Tibial artery (tissue), 4 donors: ENCODE data around the gene KDM4B.

Experiments used
- DNase-seq, 2 donors: peaks; one replicate each; pipeline ENCODE4 v3.0.0-alpha.2; 2019
- H3K27ac ChIP-seq, 2 donors: fragments of 200-600 bp; sonication (generic) in 1 of 2; 1 replicate in 1 of 2; 2 replicates in 1 of 2; pipeline ENCODE4 v1.5.1; 2018 to 2019; ENCODE audit warnings: mild to moderate bottlenecking in 1 of 2
- H3K27me3 ChIP-seq, 2 donors: fragments of 200-600 bp; sonication (generic) in 1 of 2; one replicate each; pipeline versions ENCODE4 v1.5.1 to v1.6.0; 2016 to 2019
- H3K36me3 ChIP-seq, 3 donors: fragments of 200-600 bp; sonication (generic) in 2 of 3; one replicate each; pipeline ENCODE4 v1.5.1; 2016 to 2019; ENCODE audit warnings: mild to moderate bottlenecking in 2 of 3
- H3K4me1 ChIP-seq, 4 donors: fragments of 200-600 bp; sonication (generic) in 2 of 4; 1 replicate in 3 of 4; 2 replicates in 1 of 4; pipeline ENCODE4 v1.5.1; 2016 to 2019
- H3K4me3 ChIP-seq, 2 donors: fragments of 200-600 bp; sonication (generic) in 1 of 2; 1 replicate in 1 of 2; 2 replicates in 1 of 2; pipeline ENCODE4 v1.5.1; 2018 to 2019; ENCODE audit warnings: mild to moderate bottlenecking in 2 of 2
- H3K9me3 ChIP-seq, 3 donors: fragments of 200-600 bp; sonication (generic) in 1 of 3; one replicate each; pipeline ENCODE4 v1.5.1; 2016 to 2019
- CTCF ChIP-seq, 2 experiments: fragments of 200-600 bp in 1 of 2; fragments of 450-650 bp in 1 of 2; IDR thresholded peaks; one replicate each; pipeline ENCODE4 v1.5.1; 2017 to 2019; ENCODE audit warnings: antibody characterized with exemption in 2 of 2, mild to moderate bottlenecking in 1 of 2, moderate library complexity in 1 of 2
- intact Hi-C: fragments of 100-400 bp; cut with DNase I; formaldehyde crosslinking; loops from one replicate; pipeline ENCODE4 v1.15.0; 2023; ENCODE audit warnings: low total_unique reads

KDM4B gene

GRCh38 chr19:5112681-5113575 lies 144.0 kb downstream of the KDM4B start:
- Histone ChIP-seq H3K9me3 (no peaks in the 10 kb centered on the region), H3K36me3 (peaks cover 38 to 86% (median 62%) of the 10 kb centered on the region in 3 donors), H3K27ac (no peak overlapping the region), H3K4me3 (no peak overlapping the region), H3K27me3 (no peaks in the 10 kb centered on the region), H3K4me1 (peaks cover 0 to under 1% (median 0%) of the 10 kb centered on the region in 4 donors)
- TF ChIP-seq CTCF (IDR thresholded peaks at IDR 0.05): no peak
- no peak for DNase-seq
- intact Hi-C loops: no loop called here

DNA sequence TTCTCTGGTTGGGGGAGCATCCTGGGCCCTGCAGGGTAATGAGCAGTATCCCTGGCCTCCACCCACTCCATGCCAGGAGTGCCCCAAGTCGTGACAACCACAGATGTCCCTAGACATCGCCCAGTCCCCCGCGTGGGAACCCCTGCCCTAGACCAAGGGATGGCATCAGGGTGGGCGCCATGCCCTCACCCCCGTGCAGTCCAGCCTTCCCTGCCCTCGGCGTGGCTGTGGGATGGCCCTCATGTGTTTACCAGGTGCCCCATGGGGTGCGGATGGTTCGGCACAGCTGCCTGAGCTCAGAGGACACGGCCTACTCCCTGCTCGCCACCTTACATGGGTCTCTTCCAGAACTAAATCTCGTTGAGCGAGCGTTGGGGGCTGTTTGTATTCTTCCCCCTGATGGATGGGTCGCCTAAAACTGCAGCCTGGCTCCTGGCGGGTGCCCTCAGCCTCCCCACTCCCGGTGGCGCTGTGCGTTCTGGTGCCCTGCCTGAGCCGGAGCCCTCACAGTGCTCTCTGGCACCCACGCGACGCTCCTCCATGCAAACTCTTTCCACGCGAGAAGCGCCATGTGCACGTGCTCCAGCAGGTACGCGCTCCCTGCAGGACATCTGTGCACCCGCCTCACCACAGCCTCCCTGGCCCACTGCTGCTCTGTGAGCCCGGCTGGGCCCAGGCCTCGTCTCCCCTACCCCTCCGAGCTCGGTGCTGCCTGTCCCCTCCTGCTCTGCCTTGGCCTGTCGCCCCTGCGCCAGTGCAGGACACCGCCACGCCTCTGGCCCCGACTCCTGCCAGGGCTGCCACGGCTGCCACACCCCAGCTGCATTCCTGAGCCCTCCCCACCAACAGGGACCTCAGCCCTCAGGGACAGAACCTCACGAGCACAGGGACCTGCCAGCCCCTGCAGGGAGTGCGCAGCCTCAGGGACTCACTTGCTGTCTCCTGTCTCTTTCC lies 145.0 kb downstream of the KDM4B start:
- no peaks in the 10 kb centered on the region for H3K9me3 ChIP-seq
- H3K4me3 ChIP-seq: no peak overlapping the region
- no peaks in the 10 kb centered on the region for H3K27me3 ChIP-seq
- H3K4me1 ChIP-seq: no peaks in the 10 kb centered on the region
- DNase-seq: no peak
- H3K27ac ChIP-seq: no peak overlapping the region
- peaks cover 41 to 88% (median 60%) of the 10 kb centered on the region in 3 donors for H3K36me3 ChIP-seq
- intact Hi-C loops: no loop called here
- TF ChIP-seq CTCF (IDR thresholded peaks at IDR 0.05): no peak

DNA sequence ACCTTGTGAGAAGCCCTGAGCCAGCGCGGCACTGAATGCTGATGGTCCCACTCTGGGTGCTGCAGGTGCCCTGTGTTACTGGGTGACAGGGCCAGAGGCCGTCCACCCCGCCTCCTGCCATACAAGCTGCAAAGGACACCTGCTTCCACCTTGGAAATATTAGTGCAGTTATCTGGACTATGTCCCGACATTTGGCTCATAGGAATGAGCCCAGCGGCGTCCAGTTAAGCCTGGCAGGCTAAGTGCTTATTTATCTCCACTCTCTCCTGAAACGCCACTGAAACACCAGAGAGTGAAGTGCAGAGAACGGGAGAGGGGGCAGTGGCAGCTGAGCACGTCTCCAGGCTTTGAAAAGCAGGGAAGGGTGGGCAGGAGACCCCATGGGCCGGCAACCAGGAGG lies 145.8 kb downstream of the KDM4B start:
- H3K27me3 ChIP-seq: no peaks in the 10 kb centered on the region
- DNase-seq: no peak
- no peak overlapping the region for H3K4me3 ChIP-seq
- peaks cover 47 to 89% (median 69%) of the 10 kb centered on the region in 3 donors for H3K36me3 ChIP-seq
- no peak overlapping the region for H3K27ac ChIP-seq
- no peaks in the 10 kb centered on the region for H3K4me1 ChIP-seq
- TF ChIP-seq CTCF (IDR thresholded peaks at IDR 0.05): no peak
- H3K9me3 ChIP-seq: no peaks in the 10 kb centered on the region
- intact Hi-C loops: no loop called here

DNA sequence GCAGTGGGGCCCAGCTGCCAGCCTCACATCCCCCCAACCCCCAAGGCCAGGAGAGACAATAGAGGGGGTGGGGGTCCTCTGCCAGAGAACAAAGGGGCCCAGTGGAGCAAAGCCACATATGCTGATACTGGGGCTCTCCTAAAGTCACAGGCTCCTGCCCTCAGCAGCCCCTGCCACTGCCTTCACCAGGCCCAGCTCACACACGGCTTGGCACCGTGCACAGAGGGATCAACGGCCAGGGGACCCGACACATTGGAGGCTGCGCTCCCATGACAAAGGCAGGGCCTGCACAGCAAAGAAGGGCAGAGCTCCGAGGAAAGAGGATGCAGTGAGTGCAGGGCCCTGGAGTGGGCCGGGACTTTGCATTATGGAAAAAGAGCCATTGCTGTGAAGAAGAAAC lies 146.4 kb downstream of the KDM4B start:
- H3K27me3 ChIP-seq: no peaks in the 10 kb centered on the region
- no peak overlapping the region for H3K4me3 ChIP-seq
- intact Hi-C loops: no loop called here
- H3K9me3 ChIP-seq: no peaks in the 10 kb centered on the region
- peaks cover 47 to 91% (median 70%) of the 10 kb centered on the region in 3 donors for H3K36me3 ChIP-seq
- DNase-seq: no peak
- H3K27ac ChIP-seq: no peak overlapping the region
- no peaks in the 10 kb centered on the region for H3K4me1 ChIP-seq
- no peak for TF ChIP-seq CTCF (IDR thresholded peaks at IDR 0.05)

DNA sequence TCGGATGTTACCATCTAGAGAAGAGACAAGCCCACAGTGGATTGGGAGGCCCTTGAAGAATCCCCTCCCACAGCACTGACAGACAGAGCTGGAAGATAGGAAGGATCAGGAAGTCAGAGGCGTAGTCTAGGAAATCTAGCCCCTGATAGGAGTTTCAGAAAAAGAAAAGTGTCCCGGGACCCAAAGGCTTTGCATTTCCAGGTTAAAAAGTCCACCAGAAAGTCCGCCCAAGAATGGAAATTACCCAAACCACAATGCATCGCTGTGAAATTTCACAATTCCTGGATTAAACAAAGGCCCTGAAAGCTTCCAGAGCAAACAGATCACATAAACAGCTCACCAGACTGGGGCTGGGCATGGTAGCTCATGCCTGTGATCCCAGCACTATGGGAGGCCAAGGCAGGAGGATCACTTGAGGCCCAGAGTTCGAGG lies 146.9 kb downstream of the KDM4B start:
- intact Hi-C loops: no loop called here
- no peak for TF ChIP-seq CTCF (IDR thresholded peaks at IDR 0.05)

More for the DNA sequence above, 146.9 kb downstream of the KDM4B start:
- H3K27me3 ChIP-seq: no peaks in the 10 kb centered on the region
- H3K4me3 ChIP-seq: no peak overlapping the region
- H3K27ac ChIP-seq: no peak overlapping the region
- H3K36me3 ChIP-seq: peaks cover 47 to 91% (median 70%) of the 10 kb centered on the region in 3 donors
- H3K4me1 ChIP-seq: no peaks in the 10 kb centered on the region
- no peaks in the 10 kb centered on the region for H3K9me3 ChIP-seq
- DNase-seq: no peak
